ENCODE measurements around the gene PYROXD2.

PYROXD2 gene

DNA sequence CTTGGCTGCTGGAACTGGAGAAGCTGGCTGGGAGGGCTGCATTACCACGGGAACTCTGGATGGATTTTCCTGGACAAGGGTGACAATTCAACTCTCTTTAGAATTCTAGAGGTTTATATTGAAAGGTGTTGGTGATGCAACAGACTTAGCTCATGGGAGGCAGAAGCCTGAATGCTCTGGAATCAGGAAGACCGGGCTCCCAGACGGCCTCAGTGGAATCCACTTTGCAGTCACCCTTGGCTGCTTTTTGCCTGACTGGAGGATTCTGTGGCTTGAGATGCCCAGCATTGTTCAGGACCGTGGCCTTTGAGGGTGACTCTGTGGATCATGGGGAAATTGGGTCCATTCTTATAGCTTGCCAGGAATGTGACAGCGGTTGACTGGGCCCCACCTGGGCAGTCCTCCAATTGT is 32.3 kb downstream of the PYROXD2 start:
- no peak for DNase-seq (ENCODE audit: low read depth)
- no peak overlapping the region for H3K4me3 ChIP-seq (ENCODE audit: low read depth, low read length)
- no peak for TF ChIP-seq CTCF (IDR thresholded peaks at IDR 0.05; ENCODE audit: insufficient read depth, low read depth, low read length, missing control alignments)

DNA sequence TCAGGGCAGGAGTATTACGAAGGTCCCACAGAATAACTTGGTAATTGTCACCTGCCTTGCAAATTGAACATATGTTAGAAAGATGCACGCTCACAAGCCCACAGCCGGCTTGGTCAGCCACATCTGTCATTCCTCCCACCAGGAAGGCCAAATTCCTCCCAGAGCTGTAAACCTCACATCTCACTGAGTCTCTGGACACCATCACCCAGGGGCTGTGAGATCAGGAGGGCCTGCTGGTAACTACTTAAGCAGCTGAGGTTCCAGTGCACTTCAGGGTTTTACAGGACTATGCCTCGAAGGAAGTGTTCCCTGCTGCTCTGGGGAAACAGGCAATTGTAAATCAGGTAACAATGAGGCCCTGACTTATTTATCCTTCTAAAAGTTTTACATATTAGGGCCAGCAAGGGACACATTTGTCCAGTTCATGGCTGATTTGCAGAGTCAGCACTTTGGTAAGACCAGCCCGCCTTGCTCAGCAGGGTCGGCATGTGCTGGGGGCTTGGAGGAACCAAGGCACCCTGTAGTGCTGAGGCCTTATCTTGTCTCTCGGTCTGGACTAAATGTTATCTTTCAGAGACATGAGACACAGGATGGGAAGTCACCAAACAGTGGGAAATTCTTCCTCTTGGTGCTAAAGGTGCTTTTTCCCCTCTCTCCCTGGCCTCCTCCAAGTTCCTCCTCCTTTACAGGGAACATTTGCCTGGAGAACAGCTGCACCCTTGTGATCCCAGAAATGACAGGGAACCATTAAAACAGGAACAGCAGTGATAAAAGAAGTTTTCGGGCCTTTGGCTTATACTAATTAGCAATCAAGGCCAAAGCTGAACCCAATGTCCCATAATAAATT is 34.3 kb downstream of the PYROXD2 start:
- no peak overlapping the region for H3K4me3 ChIP-seq (ENCODE audit: low read depth, low read length)
- no peak for DNase-seq (ENCODE audit: low read depth)
- no peak for TF ChIP-seq CTCF (IDR thresholded peaks at IDR 0.05; ENCODE audit: insufficient read depth, low read depth, low read length, missing control alignments)

GRCh38 chr10:98378722-98379121 is 36.3 kb downstream of the PYROXD2 start:
- DNase-seq (ENCODE audit: low read depth) = no peak
- TF ChIP-seq CTCF (IDR thresholded peaks at IDR 0.05; ENCODE audit: insufficient read depth, low read depth, low read length, missing control alignments) = no peak
- H3K4me3 ChIP-seq (ENCODE audit: low read depth, low read length) = no peak overlapping the region

DNA sequence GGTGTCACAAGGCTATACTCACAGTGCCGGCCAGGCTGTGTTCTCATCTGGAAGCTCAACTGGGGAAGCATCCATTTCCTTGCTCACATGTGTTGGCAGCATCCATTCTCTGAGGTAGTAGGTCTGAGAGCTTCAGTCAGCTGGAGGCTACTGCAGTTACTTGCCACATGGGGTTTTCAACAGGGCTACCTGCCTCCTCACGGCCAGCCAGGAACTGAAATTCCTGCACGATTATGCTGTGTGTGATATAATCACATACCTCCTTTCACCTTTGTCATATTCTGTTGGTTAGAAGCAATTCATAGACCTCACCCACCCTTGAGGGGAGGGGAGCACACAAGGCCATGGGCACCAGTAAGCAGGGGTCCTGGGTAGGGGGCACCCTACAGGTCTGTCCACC is 37.4 kb downstream of the PYROXD2 start:
- no peak for TF ChIP-seq CTCF (IDR thresholded peaks at IDR 0.05; ENCODE audit: insufficient read depth, low read depth, low read length, missing control alignments)
- H3K4me3 ChIP-seq (ENCODE audit: low read depth, low read length) = no peak overlapping the region
- no peak for DNase-seq (ENCODE audit: low read depth)

- H3K4me3 ChIP-seq (ENCODE audit: low read depth, low read length) = no peak overlapping the region
- no peak for TF ChIP-seq CTCF (IDR thresholded peaks at IDR 0.05; ENCODE audit: insufficient read depth, low read depth, low read length, missing control alignments)
- no peak for DNase-seq (ENCODE audit: low read depth)
Measured at GRCh38 chr10:98377001-98377400, 38.0 kb downstream of the PYROXD2 start.

DNA sequence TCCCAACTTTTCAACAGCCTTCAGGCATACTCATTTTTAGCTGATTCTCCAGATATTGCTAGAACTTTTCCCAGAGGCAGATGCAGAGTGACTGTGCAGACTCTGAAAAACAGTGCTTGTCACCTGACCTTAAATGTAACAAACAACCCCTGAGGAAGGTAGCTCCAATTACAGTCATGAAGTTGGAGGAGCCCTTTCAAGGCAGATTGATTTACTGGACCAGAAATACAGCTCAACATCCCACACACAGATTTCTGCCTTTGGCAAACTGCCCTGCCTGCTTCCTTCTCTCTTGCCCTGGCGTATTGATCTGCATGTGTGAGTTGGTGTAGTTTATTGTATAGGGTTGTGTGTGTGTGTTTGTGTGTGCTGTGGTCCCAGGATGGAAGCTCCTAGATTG is 38.5 kb downstream of the PYROXD2 start:
- DNase-seq (ENCODE audit: low read depth) = no peak
- TF ChIP-seq CTCF (IDR thresholded peaks at IDR 0.05; ENCODE audit: insufficient read depth, low read depth, low read length, missing control alignments) = no peak
- H3K4me3 ChIP-seq (ENCODE audit: low read depth, low read length) = no peak overlapping the region

Measured in GM12865 (cell line).